GM18505 (cell line): Measurements from ENCODE around the gene DCDC1.

Experiments
- ATAC-seq: cut with Tn5 transposase; IDR thresholded peaks from one replicate; pipeline ENCODE4 v1.9.1; 2021; ENCODE audit not compliant: unreplicated experiment
- POLR2A ChIP-seq: IDR thresholded peaks from 4 replicates; pipeline ENCODE4 v1.6.1; 2011; ENCODE audit warnings: borderline replicate concordance; ENCODE audit not compliant: insufficient read depth, insufficient read length; ENCODE audit errors: extremely low read depth

Gene DCDC1

DNA sequence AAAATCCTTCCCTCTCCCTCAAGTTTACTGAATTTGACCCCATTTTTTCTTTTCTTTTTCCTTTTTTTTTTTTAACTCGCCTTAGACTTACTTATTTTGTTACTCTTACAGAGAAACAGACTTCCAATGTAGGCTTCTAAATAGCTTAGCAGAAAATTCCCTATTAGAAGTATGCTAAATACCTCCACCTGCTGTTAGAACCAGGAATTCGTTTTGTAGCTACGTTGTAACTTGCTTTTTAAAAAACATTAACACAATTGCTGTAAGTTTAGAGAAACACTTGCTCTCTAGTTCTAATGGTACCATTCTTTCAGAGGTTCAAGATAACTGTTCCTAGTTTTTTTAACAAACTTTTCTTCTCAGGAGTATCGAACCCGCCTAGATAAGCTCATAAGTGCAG lies 324.2 kb downstream of the DCDC1 start:
- no peak for ATAC-seq

GRCh38 chr11:31030138-31030792 lies 339.3 kb downstream of the DCDC1 start:
- ATAC-seq: no peak
- TF ChIP-seq POLR2A: no peak

More for the DNA sequence above, 324.2 kb downstream of the DCDC1 start:
- no peak for TF ChIP-seq POLR2A

- TF ChIP-seq POLR2A: no peak
- no peak for ATAC-seq
These were observed 343.2 kb downstream of the DCDC1 start for GRCh38 chr11:31026315-31026714.

GRCh38 chr11:31022080-31022479 lies 347.5 kb downstream of the DCDC1 start:
- no peak for ATAC-seq
- TF ChIP-seq POLR2A: no peak

DNA sequence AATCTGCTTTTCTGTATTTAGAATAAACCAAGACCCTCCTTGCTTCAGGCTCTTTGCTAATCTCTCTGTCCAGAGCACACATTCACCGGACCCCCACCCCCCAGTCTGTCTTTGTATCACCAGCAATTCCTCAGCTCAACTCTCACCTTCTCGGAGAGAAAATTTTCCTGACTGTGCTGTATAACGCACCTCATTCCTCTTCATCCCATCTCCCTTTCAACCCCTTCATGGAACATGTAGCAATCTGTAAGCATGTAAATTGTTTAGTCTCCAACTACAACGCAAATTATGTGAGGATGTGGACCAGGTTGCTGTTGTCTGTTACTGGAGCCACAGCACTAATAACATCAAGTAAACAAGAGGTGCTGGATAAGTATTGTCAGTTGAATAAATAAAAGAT lies 349.8 kb downstream of the DCDC1 start:
- TF ChIP-seq POLR2A: no peak
- no peak for ATAC-seq

- no peak for ATAC-seq
These were observed 364.3 kb downstream of the DCDC1 start for GRCh38 chr11:31005202-31005601.

DNA sequence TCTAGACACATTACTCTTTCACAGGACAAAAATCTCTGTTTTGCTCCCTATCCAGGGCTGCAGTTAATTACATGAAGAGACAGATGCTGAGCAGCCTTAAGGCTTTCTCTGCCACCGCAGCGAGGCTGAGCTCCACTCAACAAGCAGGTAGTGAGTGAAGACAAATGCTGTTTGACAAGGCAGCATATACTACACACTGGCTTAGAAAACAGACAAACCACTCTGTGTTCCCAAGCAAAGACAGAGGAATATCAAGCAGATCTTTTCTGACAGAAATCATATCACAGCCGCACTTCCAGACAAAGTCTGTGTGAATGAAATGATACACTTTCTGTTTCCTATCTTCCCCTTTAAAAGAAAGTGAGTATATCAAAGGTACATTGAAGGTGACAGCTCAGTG lies 368.1 kb downstream of the DCDC1 start:
- TF ChIP-seq POLR2A: no peak
- ATAC-seq: no peak

More at GRCh38 chr11:31005202-31005601, 364.3 kb downstream of the DCDC1 start:
- TF ChIP-seq POLR2A: no peak

- no peak for TF ChIP-seq POLR2A
- no peak for ATAC-seq
These were observed 369.2 kb downstream of the DCDC1 start for GRCh38 chr11:31000381-31000780.

DNA sequence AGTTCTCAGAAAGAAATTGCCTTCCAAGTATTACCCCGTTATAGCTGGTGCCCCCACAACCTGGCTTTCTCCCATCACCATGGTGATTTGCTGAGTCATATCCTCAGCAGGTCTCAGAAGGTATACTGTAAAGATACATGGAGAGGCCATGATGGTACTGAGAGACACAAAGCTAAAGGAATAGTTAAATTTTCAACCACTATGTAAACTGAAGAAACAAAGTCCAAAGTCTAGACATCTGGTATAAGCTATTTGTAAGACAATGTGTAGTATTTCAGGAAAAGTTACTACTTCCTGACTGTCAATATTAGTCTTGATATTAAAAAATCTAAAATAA lies 377.1 kb downstream of the DCDC1 start:
- no peak for TF ChIP-seq POLR2A
- no peak for ATAC-seq

DNA sequence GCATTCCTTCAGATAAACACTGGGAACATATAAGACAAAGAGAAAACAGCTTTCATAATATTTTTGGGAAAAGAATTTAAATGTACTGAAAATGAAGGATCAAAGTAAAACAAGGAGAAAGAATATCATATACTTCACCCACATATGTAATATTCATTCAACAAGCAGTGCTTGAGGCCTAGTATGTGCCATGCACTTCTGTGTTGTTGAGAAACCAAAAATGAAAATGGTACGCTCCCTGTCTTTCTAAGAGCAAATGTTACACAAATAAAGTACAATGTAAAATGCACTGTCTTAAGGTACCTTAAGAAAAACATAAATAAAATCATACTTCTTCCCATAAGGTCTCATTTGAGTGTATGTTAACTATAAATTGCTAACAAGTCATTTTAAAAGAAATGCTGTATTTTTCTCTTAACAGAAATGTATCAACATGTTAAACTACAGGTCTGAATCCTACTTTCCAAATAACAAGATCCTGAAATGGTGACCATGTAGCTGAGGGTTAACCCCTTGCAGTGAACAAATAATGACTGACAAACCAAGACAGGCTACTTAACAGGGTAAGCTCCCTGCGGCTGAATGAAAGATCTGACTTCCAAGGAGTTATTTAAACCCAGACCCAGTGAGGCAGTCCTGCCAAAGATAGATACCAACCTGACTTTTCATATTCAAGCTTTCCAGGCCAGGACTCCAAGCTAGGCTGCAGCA lies 377.6 kb downstream of the DCDC1 start:
- TF ChIP-seq POLR2A: no peak
- ATAC-seq: no peak

GRCh38 chr11:30991376-30991775 lies 378.2 kb downstream of the DCDC1 start:
- ATAC-seq: no peak
- no peak for TF ChIP-seq POLR2A

DNA sequence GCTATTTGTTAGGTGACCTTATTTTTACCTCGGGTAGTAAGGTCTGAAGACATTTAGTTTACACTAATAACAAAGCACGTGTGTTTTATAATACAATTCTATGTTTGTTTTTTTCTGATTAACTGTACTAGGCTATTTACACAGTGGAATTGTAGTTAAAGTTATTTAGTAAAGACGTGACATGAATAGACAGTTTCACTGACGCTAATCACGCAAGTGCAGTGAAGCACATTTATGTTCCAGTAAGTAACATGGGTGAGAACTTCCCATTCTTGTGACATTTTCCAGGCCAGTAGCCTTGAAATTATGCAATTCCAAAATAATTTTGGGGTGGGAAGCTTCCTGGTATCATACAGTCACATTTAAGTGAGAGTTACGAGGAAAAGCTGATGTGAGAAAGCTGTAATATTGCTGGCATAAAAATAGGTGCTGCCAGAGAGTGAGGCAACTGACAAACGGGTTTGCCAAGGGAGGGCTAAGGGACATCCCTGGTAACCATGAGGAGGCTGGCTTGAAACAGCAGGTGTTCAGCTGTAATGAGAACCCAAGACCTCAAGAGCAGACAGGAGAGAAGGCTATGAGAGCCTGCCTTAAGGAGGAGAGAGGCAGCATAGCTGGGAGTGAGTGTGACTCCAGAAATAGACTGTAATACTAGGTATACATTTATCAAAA lies 378.8 kb downstream of the DCDC1 start:
- TF ChIP-seq POLR2A: no peak
- no peak for ATAC-seq

DNA sequence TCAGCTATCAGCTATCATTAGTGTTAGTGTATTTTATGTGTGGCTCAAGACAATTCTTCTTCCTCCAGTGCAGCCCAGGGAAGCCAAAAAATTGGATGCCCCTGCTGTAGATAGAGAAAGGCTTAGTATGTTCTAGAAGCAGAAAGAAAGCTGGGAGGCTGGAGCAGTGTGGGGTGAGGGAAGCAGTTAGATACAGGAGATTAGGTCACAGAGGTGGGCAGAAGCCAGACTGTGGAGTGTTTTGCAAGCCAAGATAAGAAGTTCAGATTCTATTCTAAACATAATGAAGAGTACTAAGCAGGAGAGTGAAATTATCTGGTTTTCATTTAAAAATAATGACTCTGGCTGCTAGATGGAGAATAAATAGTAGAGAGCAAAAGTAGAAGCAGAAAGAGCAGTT lies 381.7 kb downstream of the DCDC1 start:
- ATAC-seq: no peak
- TF ChIP-seq POLR2A: no peak

GRCh38 chr11:30985536-30985935 lies 384.0 kb downstream of the DCDC1 start:
- no peak for ATAC-seq
- TF ChIP-seq POLR2A: no peak
